DOHH2 (cell line): ENCODE measurements around the gene TSPAN33.

Experiments used
- EZH2phosphoT487 ChIP-seq: fragments of 200-600 bp; sonication (generic); IDR thresholded peaks from 2 replicates; pipeline ENCODE4 v1.6.1; 2017; ENCODE audit warnings: borderline replicate concordance, mild to moderate bottlenecking, antibody characterized with exemption, low read length, moderate library complexity, mixed read lengths
- TF ChIP-seq, protein P1 (sequence below): fragments of 200-600 bp; sonication (generic); IDR thresholded peaks from one replicate; pipeline ENCODE4 v1.5.1; 2014; ENCODE audit warnings: antibody characterized with exemption, mild to moderate bottlenecking, low read depth, low read length; ENCODE audit not compliant: poor library complexity, severe bottlenecking

GRCh38 chr7:129118182-129118581 is 26.3 kb upstream of the TSPAN33 start:
- TF ChIP-seq, protein P1, sequence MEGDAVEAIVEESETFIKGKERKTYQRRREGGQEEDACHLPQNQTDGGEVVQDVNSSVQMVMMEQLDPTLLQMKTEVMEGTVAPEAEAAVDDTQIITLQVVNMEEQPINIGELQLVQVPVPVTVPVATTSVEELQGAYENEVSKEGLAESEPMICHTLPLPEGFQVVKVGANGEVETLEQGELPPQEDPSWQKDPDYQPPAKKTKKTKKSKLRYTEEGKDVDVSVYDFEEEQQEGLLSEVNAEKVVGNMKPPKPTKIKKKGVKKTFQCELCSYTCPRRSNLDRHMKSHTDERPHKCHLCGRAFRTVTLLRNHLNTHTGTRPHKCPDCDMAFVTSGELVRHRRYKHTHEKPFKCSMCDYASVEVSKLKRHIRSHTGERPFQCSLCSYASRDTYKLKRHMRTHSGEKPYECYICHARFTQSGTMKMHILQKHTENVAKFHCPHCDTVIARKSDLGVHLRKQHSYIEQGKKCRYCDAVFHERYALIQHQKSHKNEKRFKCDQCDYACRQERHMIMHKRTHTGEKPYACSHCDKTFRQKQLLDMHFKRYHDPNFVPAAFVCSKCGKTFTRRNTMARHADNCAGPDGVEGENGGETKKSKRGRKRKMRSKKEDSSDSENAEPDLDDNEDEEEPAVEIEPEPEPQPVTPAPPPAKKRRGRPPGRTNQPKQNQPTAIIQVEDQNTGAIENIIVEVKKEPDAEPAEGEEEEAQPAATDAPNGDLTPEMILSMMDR = no peak
- TF ChIP-seq EZH2phosphoT487 = no peak
